Activated CD4-positive, alpha-beta T cell treated with anti-CD3 and anti-CD28 coated beads for 36 hours (primary cell): ENCODE measurements around the gene GOLGA6L7. TPM values are rescaled to one million over a fixed set of nuclear protein-coding genes. Genes with fewer than 3 reads are reported as not detected.
"Not testable (repeated sequence)": the region's sequence is repeated elsewhere in the genome, so short reads cannot be mapped to it uniquely, and the experiment has no call there.

Experiments used
- ATAC-seq: fragments of 200-7000 bp; cut with Tn5 transposase; one replicate; pipeline ENCODE4 v1.10.0; 2021; ENCODE audit warnings: mild to moderate bottlenecking, moderate library complexity
- CTCF ChIA-PET: fragments of 350-600 bp; sonication (Branson Sonifier 250); formaldehyde crosslinking; loops from one replicate; lab custom pipeline; 2021; ENCODE audit warnings: antibody characterized with exemption; lab: Charles Lee
- POLR2A ChIA-PET: fragments of 350-600 bp; sonication (Branson Sonifier 250); formaldehyde crosslinking; loops from one replicate; lab custom pipeline; 2021; ENCODE audit warnings: antibody characterized with exemption, inconsistent platforms; lab: Charles Lee
- DNase-seq: peaks from one replicate; pipeline ENCODE4 v3.0.0-alpha.2; 2020
- H3K27ac Mint-ChIP-seq: one replicate; pipeline ENCODE4 v1.8.0; 2021; ENCODE audit warnings: mixed read lengths
- H3K27me3 Mint-ChIP-seq: one replicate; pipeline ENCODE4 v1.8.0; 2021; ENCODE audit warnings: mixed read lengths
- H3K36me3 Mint-ChIP-seq: one replicate; pipeline ENCODE4 v1.8.0; 2021; ENCODE audit warnings: low read depth, mixed read lengths
- H3K4me1 Mint-ChIP-seq: one replicate; pipeline ENCODE4 v1.8.0; 2021; ENCODE audit warnings: mixed read lengths
- H3K4me3 Mint-ChIP-seq: one replicate; pipeline ENCODE4 v1.8.0; 2021; ENCODE audit warnings: mild to moderate bottlenecking, moderate library complexity, mixed read lengths
- H3K9me3 Mint-ChIP-seq: one replicate; pipeline ENCODE4 v1.8.0; 2021; ENCODE audit warnings: low read depth, mixed read lengths
- intact Hi-C, 2 experiments: fragments of 100-400 bp; cut with DNase I in 1 of 2; cut with micrococcal nuclease in 1 of 2; formaldehyde crosslinking; loops; one replicate each; pipeline versions ENCODE4 v1.14.2 to v1.15.1; 2022 to 2024; cut with DNase I, micrococcal nuclease
- total RNA-seq, 2 experiments: library from RNA; stranded (reverse); gene quantifications; one replicate each; pipeline ENCODE4 v1.2.3, GENCODE V29; 2021

GOLGA6L7 gene
- total RNA-seq, 2 experiments from 2014 or later, result not detected

DNA sequence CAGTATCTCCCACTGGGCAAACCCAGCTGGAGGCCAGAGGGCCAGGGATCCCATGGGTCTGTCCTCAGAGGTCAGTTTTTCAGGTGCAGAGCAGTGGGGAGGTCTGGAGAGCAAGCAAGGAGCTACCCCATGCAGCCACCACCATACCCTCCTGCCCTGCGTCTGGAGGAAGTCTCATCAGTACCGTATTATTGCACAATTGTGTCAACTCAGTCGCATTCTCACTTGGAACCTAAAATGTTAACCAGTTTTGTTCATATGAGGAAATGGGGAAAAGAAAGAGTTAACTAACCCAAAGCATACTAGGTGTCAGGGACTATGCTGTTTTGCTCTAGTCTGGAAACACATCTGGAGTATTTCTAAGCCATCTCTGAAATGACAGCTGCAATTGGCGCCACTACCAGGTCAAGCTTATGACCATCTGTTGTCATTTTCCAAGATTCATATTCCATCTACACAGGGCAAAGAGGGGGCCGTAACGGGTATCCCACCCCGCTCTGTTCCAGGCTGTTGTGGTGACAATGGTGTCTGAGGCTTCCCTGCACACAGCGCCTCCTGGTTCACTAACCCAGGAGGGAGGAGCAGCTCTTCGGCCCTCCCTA, 20.4 kb upstream of the GOLGA6L7 start:
- no peaks in the 10 kb centered on the region for H3K4me1 Mint-ChIP-seq
- ChIA-PET POLR2A (no interaction called here), CTCF (no interaction called here)
- ATAC-seq, result no peak
- intact Hi-C loops, result no loop called here
- H3K9me3 Mint-ChIP-seq, result no peaks in the 10 kb centered on the region
- H3K4me3 Mint-ChIP-seq, result no peak overlapping the region
- no peaks in the 10 kb centered on the region for H3K27me3 Mint-ChIP-seq
- H3K36me3 Mint-ChIP-seq, result no peaks in the 10 kb centered on the region
- DNase-seq, result no peak
- H3K27ac Mint-ChIP-seq, result no peak overlapping the region

- H3K36me3 Mint-ChIP-seq, H3K4me3 Mint-ChIP-seq, ATAC-seq, H3K27me3 Mint-ChIP-seq, POLR2A ChIA-PET, H3K27ac Mint-ChIP-seq, intact Hi-C loops, H3K4me1 Mint-ChIP-seq, H3K9me3 Mint-ChIP-seq, DNase-seq: not testable (repeated sequence)
- CTCF ChIA-PET, result interaction anchor here (0.6 kb wide), 1 partner anchor 9 kb away, joined by 3 read pairs; no protein-coding TSS in a partner anchor
These were observed 13.3 kb upstream of the GOLGA6L7 start for GRCh38 chr15:28861589-28862293.

DNA sequence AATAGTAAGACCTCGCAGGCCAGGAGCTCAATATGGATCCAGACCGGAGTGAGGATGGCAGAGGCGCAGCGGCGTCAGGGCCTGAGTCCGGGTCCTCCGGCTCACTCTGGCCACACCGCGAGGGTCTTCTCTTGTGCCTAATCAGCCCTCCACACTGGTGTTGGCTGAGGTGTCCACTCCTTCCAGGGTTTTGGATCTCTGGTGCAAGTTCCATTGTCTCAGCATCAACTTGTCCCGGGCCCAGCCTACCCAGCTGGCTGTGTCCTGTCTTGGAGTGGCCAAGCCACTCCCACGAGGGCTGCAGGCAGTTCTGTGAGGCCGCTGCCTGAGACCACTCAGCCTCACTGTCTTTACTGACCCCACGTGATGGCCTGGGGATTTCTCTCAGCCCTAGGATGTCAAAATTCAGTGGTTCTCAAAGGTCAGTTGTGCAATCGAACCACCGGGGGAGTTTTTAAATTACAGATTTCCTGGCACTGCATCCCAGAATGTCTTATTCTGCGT, 12.6 kb upstream of the GOLGA6L7 start:
- H3K4me3 Mint-ChIP-seq, result no peak overlapping the region
- no peaks in the 10 kb centered on the region for H3K36me3 Mint-ChIP-seq
- ChIA-PET POLR2A (no interaction called here), CTCF (interaction anchor here (0.6 to 0.8 kb wide), 2 partner anchors 10 to 138 kb away, joined by 3 read pairs; no protein-coding TSS in a partner anchor)
- no peaks in the 10 kb centered on the region for H3K9me3 Mint-ChIP-seq
- DNase-seq, result no peak
- H3K27ac Mint-ChIP-seq, result no peak overlapping the region
- intact Hi-C loops, result no loop called here
- no peaks in the 10 kb centered on the region for H3K4me1 Mint-ChIP-seq
- no peak for ATAC-seq
- H3K27me3 Mint-ChIP-seq, result no peaks in the 10 kb centered on the region

GRCh38 chr15:28854578-28854977, 6.1 kb upstream of the GOLGA6L7 start:
- intact Hi-C loops, POLR2A ChIA-PET, H3K4me1 Mint-ChIP-seq: not testable (repeated sequence)

GRCh38 chr15:28853654-28854053, 5.2 kb upstream of the GOLGA6L7 start:
- intact Hi-C loops, DNase-seq, H3K36me3 Mint-ChIP-seq, ATAC-seq, H3K27ac Mint-ChIP-seq, H3K4me1 Mint-ChIP-seq, H3K27me3 Mint-ChIP-seq, H3K4me3 Mint-ChIP-seq, POLR2A ChIA-PET, CTCF ChIA-PET, H3K9me3 Mint-ChIP-seq: not testable (repeated sequence)

More at GRCh38 chr15:28854578-28854977, 6.1 kb upstream of the GOLGA6L7 start:
- ATAC-seq, CTCF ChIA-PET, H3K27ac Mint-ChIP-seq, DNase-seq, H3K9me3 Mint-ChIP-seq, H3K4me3 Mint-ChIP-seq, H3K27me3 Mint-ChIP-seq, H3K36me3 Mint-ChIP-seq: not testable (repeated sequence)

- ATAC-seq, result not testable (repeated sequence)
These were observed 1.3 kb upstream of the GOLGA6L7 start for GRCh38 chr15:28849766-28850165.

GRCh38 chr15:28849271-28849670, 827 bp upstream of the GOLGA6L7 start:
- ATAC-seq, H3K36me3 Mint-ChIP-seq, DNase-seq, H3K9me3 Mint-ChIP-seq, CTCF ChIA-PET, H3K27ac Mint-ChIP-seq, intact Hi-C loops, H3K27me3 Mint-ChIP-seq, H3K4me1 Mint-ChIP-seq, H3K4me3 Mint-ChIP-seq, POLR2A ChIA-PET: not testable (repeated sequence)

More at GRCh38 chr15:28849766-28850165, 1.3 kb upstream of the GOLGA6L7 start:
- H3K27me3 Mint-ChIP-seq, H3K4me1 Mint-ChIP-seq, DNase-seq, H3K4me3 Mint-ChIP-seq, H3K36me3 Mint-ChIP-seq, H3K27ac Mint-ChIP-seq, intact Hi-C loops, CTCF ChIA-PET, H3K9me3 Mint-ChIP-seq, POLR2A ChIA-PET: not testable (repeated sequence)

- H3K4me3 Mint-ChIP-seq, CTCF ChIA-PET, H3K4me1 Mint-ChIP-seq, intact Hi-C loops, H3K27me3 Mint-ChIP-seq, ATAC-seq, H3K9me3 Mint-ChIP-seq, H3K36me3 Mint-ChIP-seq, H3K27ac Mint-ChIP-seq, POLR2A ChIA-PET, DNase-seq: not testable (repeated sequence)
These were observed 485 bp downstream of the GOLGA6L7 start for GRCh38 chr15:28847959-28848358.

DNA sequence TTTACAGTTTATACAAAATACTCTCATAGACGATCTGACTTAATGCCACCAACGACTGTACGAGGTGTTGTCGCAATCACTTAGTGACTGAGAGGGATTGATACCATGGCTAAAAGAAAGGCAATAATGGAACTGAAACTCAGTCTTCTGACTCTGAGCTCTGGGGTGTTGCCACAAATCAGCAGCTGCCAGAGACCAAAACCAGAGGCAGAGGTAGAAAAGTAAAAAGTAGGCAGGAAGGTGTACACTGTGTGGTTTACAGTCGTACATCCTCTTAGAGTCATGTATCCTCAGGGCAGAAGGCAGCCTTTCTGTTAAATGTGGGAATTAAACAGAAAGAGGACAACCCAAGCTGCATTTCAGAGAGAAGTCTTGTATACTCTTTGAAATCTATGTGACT, 1.2 kb downstream of the GOLGA6L7 start:
- H3K27ac Mint-ChIP-seq, H3K9me3 Mint-ChIP-seq, H3K36me3 Mint-ChIP-seq, H3K4me3 Mint-ChIP-seq, POLR2A ChIA-PET, CTCF ChIA-PET, intact Hi-C loops, H3K4me1 Mint-ChIP-seq, H3K27me3 Mint-ChIP-seq: not testable (repeated sequence)
- ATAC-seq (peak; percentile 97), DNase-seq (peak; percentile 9)

DNA sequence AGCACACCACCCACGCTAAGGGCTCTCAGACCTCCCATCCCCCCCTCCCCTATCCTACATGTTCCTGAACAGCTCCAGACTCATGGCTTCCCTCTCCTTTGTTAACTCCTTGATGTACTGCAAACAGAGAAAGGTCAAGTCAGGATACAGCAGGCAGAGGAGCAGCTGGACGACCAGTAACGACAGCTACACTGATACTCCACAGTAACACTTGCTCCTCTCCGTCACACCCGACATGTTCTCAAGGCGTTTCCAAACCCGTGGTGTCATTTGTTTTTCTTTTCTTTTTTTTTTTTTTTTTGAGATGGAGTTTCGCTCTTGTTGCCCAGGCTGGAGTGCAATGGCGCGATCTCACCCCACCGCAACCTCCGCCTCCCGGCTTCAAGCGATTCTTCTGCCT, 4.3 kb downstream of the GOLGA6L7 start:
- POLR2A ChIA-PET, H3K36me3 Mint-ChIP-seq, ATAC-seq, H3K27me3 Mint-ChIP-seq, CTCF ChIA-PET, H3K4me1 Mint-ChIP-seq, DNase-seq, H3K27ac Mint-ChIP-seq, H3K4me3 Mint-ChIP-seq, H3K9me3 Mint-ChIP-seq, intact Hi-C loops: not testable (repeated sequence)

DNA sequence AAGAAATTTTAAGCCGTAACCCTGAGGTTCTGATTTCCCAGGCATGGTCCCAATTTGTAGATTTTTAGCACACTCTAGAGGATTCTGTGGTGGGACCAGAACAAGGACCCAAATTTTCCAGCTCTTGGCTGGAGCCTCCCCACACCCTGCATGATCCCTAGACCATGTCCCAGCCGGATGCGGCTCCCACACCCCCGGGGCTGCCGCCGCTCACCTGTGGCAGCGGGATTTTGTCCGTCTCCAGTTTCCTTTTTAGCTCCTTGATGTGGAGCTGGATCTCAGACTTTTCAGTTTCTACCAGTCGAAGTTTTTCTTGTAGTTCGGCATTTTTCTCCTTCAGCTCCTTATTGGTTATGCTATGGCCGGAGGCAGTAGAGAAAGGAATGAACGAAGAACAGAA, 4.9 kb downstream of the GOLGA6L7 start:
- H3K9me3 Mint-ChIP-seq, H3K27me3 Mint-ChIP-seq, POLR2A ChIA-PET, ATAC-seq, intact Hi-C loops, H3K4me3 Mint-ChIP-seq, H3K27ac Mint-ChIP-seq, H3K36me3 Mint-ChIP-seq, H3K4me1 Mint-ChIP-seq, DNase-seq: not testable (repeated sequence)
- CTCF ChIA-PET, result interaction anchor here (0.6 kb wide), 1 partner anchor 381 kb away, joined by 3 read pairs; no protein-coding TSS in a partner anchor

DNA sequence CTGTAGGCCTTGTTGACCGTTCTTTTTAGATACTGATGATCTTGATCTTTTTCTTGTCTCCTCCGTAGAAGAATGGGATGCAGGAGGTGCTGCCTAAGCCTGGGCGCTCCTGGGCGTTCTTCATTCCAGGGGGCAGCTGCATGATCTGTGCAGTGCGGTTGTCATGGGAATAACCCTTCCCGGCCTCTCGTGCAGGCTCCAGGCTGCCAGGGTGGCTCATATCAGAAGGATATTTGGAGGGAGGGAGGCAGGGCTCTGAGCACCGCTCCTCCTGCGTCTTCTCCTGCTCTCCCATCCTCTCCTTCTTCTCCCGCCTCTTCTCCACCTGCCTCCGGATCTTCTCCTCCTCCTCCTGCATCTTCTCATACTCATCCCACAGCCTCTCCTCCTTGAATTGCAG, 6.2 kb downstream of the GOLGA6L7 start:
- H3K27me3 Mint-ChIP-seq, ATAC-seq, intact Hi-C loops, H3K36me3 Mint-ChIP-seq, H3K9me3 Mint-ChIP-seq, CTCF ChIA-PET, H3K4me3 Mint-ChIP-seq, POLR2A ChIA-PET, DNase-seq, H3K27ac Mint-ChIP-seq, H3K4me1 Mint-ChIP-seq: not testable (repeated sequence)
